Left lung (tissue), 10 donors: ENCODE measurements around the gene WDR27. TPM values are rescaled to one million over a fixed set of nuclear protein-coding genes. Genes with fewer than 3 reads are reported as not detected.
"Not testable (repeated sequence)": the region's sequence is repeated elsewhere in the genome, so short reads cannot be mapped to it uniquely, and the experiment has no call there.

ENCODE experiments used
- ATAC-seq: fragments of 200-7000 bp; cut with Tn5 transposase; one replicate; pipeline ENCODE4 v1.9.1; 2020; ENCODE audit warnings: moderate library complexity
- DNase-seq, 4 donors: peaks; one replicate each; pipeline ENCODE4 v3.0.0-alpha.2; 2013 to 2020
- H3K27ac ChIP-seq, 2 donors: fragments of 200-600 bp; sonication (generic) in 1 of 2; one replicate each; pipeline versions ENCODE4 v1.5.0 to v1.8.0; 2020 to 2021
- H3K27me3 ChIP-seq, 2 donors: fragments of 200-600 bp; sonication (generic) in 1 of 2; one replicate each; pipeline versions ENCODE4 v1.5.0 to v1.8.0; 2020 to 2021
- H3K36me3 ChIP-seq, 2 donors: fragments of 200-600 bp; sonication (generic) in 1 of 2; one replicate each; pipeline versions ENCODE4 v1.5.0 to v1.8.0; 2020 to 2021
- H3K4me1 ChIP-seq, 2 donors: fragments of 200-600 bp; one replicate each; pipeline ENCODE4 v1.8.0; 2021
- H3K4me3 ChIP-seq, 2 donors: fragments of 200-600 bp; sonication (generic) in 1 of 2; one replicate each; pipeline versions ENCODE4 v1.5.0 to v1.8.0; 2020 to 2021; ENCODE audit warnings: mild to moderate bottlenecking in 1 of 2
- H3K9me3 ChIP-seq, 2 donors: fragments of 200-600 bp; sonication (generic) in 1 of 2; one replicate each; pipeline versions ENCODE4 v1.5.0 to v1.8.0; 2020 to 2021
- intact Hi-C, 2 donors: fragments of 100-400 bp; cut with DNase I; formaldehyde crosslinking; loops; one replicate each; pipeline versions ENCODE4 v1.11.2 to v1.14.2; 2022
- polyA plus RNA-seq, 6 donors: library from polyadenylated mRNA; unstranded; fragments of 120-200 nt; gene quantifications; one replicate each; pipeline ENCODE4 v1.2.1, GENCODE V29; 2013; ENCODE audit not compliant: insufficient read length in 6 of 6
- total RNA-seq, 2 donors: library from RNA; stranded (reverse); fragmentation: NEBNext Ultra II Directional; extraction: Animal tissue kit (Norgen Biotek cat#: 25700); gene quantifications; one replicate each; pipeline ENCODE4 v1.2.1, GENCODE V29; 2021
- TF ChIP-seq, protein P1 (sequence below), 2 donors: fragments of 200-600 bp; sonication (generic) in 1 of 2; IDR thresholded peaks; one replicate each; pipeline versions ENCODE4 v1.5.0 to v1.8.0; 2021; ENCODE audit warnings: antibody characterized with exemption in 2 of 2
- donor health status: DM: no; HTN: yes; CAD: no.
- donor health status: DM: no; HTN: no; CAD: no.

WDR27 gene
- total and polyA plus RNA-seq, 8 donors: 31.3 to 104 (median 86.3) TPM

DNA sequence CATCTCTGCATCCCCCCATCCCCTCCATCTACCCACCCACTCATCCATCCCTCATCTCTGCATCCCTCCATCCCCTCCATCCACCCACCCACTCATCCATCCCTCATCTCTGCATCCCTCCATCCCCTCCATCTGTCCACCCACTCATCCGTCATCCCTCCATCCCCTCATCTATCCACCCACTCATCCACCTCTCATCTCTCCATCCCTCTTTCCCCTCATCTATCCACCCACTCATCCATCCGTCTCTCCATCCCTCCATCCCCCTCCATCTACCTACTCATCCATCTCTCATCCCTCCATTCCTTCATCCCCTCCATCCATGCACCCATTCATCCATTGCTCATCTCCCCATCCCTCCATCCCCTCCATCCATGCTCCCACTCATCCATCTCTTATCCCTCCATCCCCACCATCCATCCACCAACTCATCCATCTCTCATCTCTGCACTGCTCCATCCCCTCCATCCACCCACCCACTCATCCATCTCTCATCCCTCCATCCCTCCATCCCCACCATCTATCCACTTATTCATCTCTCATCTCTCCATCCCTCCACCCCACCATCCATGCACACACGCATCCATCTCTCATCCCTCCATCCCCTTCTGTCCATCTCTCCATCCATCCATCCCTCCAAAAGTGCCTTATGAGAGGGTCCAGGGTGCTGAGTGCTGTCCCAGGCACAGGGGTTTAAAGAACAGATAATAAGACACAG is 51.4 kb downstream of the WDR27 start:
- ATAC-seq (no peak), DNase-seq (no peak)
- Histone ChIP-seq H3K9me3 (no peaks in the 10 kb centered on the region), H3K4me1 (peaks cover 0 to 4% of the 10 kb centered on the region in 2 donors), H3K27me3 (no peaks in the 10 kb centered on the region), H3K36me3 (peaks cover 0 to 13% of the 10 kb centered on the region in 2 donors), H3K4me3 (no peak overlapping the region), H3K27ac (no peak overlapping the region)
- intact Hi-C loops: no loop called here
- TF ChIP-seq, protein P1, sequence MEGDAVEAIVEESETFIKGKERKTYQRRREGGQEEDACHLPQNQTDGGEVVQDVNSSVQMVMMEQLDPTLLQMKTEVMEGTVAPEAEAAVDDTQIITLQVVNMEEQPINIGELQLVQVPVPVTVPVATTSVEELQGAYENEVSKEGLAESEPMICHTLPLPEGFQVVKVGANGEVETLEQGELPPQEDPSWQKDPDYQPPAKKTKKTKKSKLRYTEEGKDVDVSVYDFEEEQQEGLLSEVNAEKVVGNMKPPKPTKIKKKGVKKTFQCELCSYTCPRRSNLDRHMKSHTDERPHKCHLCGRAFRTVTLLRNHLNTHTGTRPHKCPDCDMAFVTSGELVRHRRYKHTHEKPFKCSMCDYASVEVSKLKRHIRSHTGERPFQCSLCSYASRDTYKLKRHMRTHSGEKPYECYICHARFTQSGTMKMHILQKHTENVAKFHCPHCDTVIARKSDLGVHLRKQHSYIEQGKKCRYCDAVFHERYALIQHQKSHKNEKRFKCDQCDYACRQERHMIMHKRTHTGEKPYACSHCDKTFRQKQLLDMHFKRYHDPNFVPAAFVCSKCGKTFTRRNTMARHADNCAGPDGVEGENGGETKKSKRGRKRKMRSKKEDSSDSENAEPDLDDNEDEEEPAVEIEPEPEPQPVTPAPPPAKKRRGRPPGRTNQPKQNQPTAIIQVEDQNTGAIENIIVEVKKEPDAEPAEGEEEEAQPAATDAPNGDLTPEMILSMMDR (IDR thresholded peaks at IDR 0.05): no peak

DNA sequence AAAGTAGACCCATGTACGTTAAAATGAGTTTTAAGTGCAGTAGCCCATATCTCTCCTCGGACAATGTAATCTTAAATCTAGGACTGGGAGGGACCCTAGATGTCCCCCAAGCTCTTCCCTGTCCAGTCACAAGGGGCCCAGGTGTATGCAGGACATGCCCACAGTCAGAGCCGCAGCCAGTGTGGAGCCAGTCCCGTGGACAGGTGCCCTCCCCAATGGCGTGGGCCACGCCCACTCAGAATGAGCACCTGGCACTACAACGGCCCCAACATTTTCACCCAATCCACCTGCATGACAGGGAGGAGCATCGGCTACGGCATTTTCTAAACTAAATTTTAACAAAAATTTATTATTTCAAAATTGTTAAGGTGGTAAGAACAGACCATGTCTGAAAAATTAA is 53.2 kb downstream of the WDR27 start:
- Histone ChIP-seq H3K27me3 (no peaks in the 10 kb centered on the region), H3K36me3 (peaks cover 0 to 5% of the 10 kb centered on the region in 2 donors), H3K4me1 (no peaks in the 10 kb centered on the region), H3K9me3 (no peaks in the 10 kb centered on the region), H3K4me3 (no peak overlapping the region), H3K27ac (no peak overlapping the region)
- intact Hi-C loops: no loop called here
- TF ChIP-seq, protein P1 (IDR thresholded peaks at IDR 0.05): no peak
- ATAC-seq: no peak
- DNase-seq: peak in 1 of 4 donors; percentile 68

DNA sequence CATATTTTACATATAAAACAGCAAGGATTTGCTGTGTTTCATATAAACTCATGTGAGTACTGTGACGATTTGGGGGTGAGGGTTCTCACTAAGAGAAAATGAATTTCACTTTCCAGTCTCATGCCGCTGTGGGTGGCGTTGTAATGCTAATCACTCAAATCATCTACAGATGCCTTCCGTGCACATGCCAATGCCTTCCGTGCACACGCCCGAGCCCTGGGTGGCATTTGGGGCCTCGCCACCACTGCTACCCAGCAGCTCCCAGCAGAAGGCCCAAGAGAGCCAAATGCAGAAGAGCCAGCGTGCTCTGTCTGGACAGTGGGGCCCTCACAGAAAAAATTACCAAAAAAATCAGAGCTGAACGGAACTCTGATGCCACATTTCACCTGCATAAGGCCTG is 53.7 kb downstream of the WDR27 start:
- no peak for ATAC-seq
- TF ChIP-seq, protein P1 (IDR thresholded peaks at IDR 0.05): no peak
- Histone ChIP-seq H3K4me3 (no peak overlapping the region), H3K36me3 (peaks cover 0 to 5% of the 10 kb centered on the region in 2 donors), H3K27me3 (no peaks in the 10 kb centered on the region), H3K9me3 (no peaks in the 10 kb centered on the region), H3K4me1 (no peaks in the 10 kb centered on the region), H3K27ac (no peak overlapping the region)
- intact Hi-C loops: no loop called here
- DNase-seq: no peak

DNA sequence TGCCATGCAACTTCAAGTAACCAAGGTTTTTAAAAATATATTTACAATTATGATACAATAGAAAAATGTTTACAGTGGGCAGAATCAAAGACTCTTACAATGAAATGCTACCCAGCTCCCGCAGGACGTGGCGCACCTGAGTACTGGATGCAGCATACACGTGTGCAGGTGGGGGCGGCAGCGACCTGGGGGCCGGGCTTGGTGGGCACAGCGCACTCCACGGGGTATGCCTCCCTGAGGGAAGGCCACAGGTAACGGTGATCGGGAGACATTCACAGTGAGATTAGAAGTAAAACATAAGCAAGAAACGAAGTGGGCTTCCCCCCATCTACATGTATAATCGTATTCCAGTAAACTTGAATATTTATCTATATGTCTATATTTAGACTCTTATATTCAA is 54.2 kb downstream of the WDR27 start:
- Histone ChIP-seq H3K4me3 (no peak overlapping the region), H3K27me3 (no peaks in the 10 kb centered on the region), H3K9me3 (no peaks in the 10 kb centered on the region), H3K36me3 (peaks cover 0 to 5% of the 10 kb centered on the region in 2 donors), H3K4me1 (no peaks in the 10 kb centered on the region), H3K27ac (no peak overlapping the region)
- no peak for ATAC-seq
- intact Hi-C loops: no loop called here
- TF ChIP-seq, protein P1 (IDR thresholded peaks at IDR 0.05): no peak
- peak in 1 of 4 donors; percentile 66 for DNase-seq

DNA sequence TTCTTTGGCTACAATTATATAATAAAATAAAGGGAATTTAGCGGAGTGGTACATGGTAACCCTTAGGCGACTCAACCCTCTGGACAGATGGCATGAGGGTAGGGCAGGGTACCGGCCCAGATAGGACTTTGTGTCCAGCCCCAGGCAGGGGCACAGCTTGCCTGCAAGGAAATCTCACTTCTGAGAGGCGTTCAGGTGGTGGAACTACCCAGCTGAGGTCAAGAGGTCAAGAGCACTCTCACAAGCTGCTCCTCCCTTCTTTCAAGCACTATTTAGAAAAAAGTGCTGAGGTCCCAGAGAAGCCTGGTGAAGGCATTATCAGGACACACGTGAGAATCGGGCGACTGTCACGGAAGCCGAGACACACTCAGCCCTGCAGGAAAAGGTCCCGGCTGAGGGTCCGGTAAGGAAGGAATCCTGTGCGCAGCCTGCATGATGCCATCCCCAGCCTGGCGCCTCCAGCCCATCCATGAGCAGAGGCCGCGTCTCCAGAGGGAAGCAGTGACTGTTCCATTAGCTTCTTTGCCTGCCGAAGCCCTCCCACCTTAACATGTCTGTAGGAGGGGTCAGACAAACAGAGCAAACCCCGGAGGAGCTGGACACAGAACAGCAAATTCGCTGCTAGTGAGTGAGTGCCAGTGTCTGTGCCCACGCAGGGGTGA is 54.8 kb downstream of the WDR27 start:
- ATAC-seq (peak; percentile 95), DNase-seq (peak in 2 of 4 donors; percentile 42 to 51)
- TF ChIP-seq, protein P1 (IDR thresholded peaks at IDR 0.05): no peak

DNA sequence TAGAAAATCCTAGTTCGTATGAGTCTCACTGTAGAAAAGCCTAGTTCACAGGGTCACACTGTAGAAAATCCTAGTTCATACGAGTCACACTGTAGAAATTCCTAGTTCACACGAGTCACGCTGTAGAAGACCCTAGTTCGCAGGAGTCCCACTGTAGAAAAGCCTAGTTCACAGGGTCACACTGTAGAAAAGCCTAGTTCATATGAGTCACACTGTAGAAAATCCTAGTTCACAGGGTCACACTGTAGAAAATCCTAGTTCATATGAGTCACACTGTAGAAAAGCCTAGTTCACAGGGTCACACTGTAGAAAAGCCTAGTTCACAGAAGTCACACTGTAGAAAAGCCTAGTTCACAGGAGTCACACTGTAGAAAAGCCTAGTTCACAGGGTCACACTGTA is 56.4 kb downstream of the WDR27 start:
- H3K36me3 ChIP-seq, intact Hi-C loops, H3K9me3 ChIP-seq, H3K27me3 ChIP-seq, H3K4me1 ChIP-seq, ATAC-seq, H3K27ac ChIP-seq, DNase-seq, H3K4me3 ChIP-seq: not testable (repeated sequence)

More for the DNA sequence above, 54.8 kb downstream of the WDR27 start:
- Histone ChIP-seq H3K36me3 (peaks cover 0 to 5% of the 10 kb centered on the region in 2 donors), H3K4me3 (no peak overlapping the region), H3K9me3 (no peaks in the 10 kb centered on the region), H3K27me3 (no peaks in the 10 kb centered on the region), H3K27ac (no peak overlapping the region), H3K4me1 (no peaks in the 10 kb centered on the region)
- intact Hi-C loops: no loop called here
